Fibroblast of lung (primary cell): ENCODE data around the gene EWSR1. TPM values are rescaled to one million over a fixed set of nuclear protein-coding genes. Genes with fewer than 3 reads are reported as not detected.

Experiments used
- DNase-seq, 2 donors: peaks; one replicate each; pipeline versions ENCODE4 v3.0.0 to v3.0.0-alpha.2; 2010; ENCODE audit warnings: low read depth in 2 of 2
- H2AFZ ChIP-seq: 2 replicates; pipeline ENCODE4 v1.5.1; 2012; ENCODE audit warnings: low read length, control low read depth, inconsistent platforms
- H3K27ac ChIP-seq: 2 replicates; pipeline ENCODE4 v1.5.1; 2011; ENCODE audit warnings: low read length, control low read depth; ENCODE audit not compliant: insufficient read depth
- H3K27me3 ChIP-seq: 2 replicates; pipeline ENCODE4 v1.5.1; 2011; ENCODE audit warnings: mild to moderate bottlenecking, low read length; ENCODE audit not compliant: control insufficient read depth, insufficient read depth
- H3K36me3 ChIP-seq: 2 replicates; pipeline ENCODE4 v1.5.1; 2011; ENCODE audit warnings: low read length; ENCODE audit not compliant: control insufficient read depth, insufficient read depth
- H3K4me1 ChIP-seq: 2 replicates; pipeline ENCODE4 v1.5.1; 2011; ENCODE audit warnings: low read length; ENCODE audit not compliant: control insufficient read depth, insufficient read depth; ENCODE audit errors: extremely low read depth
- H3K4me2 ChIP-seq: 2 replicates; pipeline ENCODE4 v1.5.1; 2011; ENCODE audit warnings: low read length, control low read depth; ENCODE audit not compliant: insufficient read depth; ENCODE audit errors: extremely low read depth
- H3K4me3 ChIP-seq, 4 experiments: fragments of 200-600 bp in 1 of 4; sonication (generic) in 1 of 4; replicated peaks in 1 of 4; 2 replicates each; pipeline ENCODE4 v1.5.1; 2011 to 2016; ENCODE audit warnings: low read length in 4 of 4, low read depth in 3 of 4, mild to moderate bottlenecking in 3 of 4, control low read depth in 2 of 4, inconsistent platforms in 1 of 4, mixed read lengths in 1 of 4; ENCODE audit not compliant: insufficient read depth in 1 of 4; ENCODE audit errors: control extremely low read depth in 1 of 4
- H3K79me2 ChIP-seq: 2 replicates; pipeline ENCODE4 v1.5.1; 2012; ENCODE audit warnings: mild to moderate bottlenecking, low read length, inconsistent platforms; ENCODE audit not compliant: control insufficient read depth, insufficient read depth
- H3K9ac ChIP-seq: 2 replicates; pipeline ENCODE4 v1.5.1; 2011; ENCODE audit warnings: mild to moderate bottlenecking, low read length, control low read depth; ENCODE audit not compliant: insufficient read depth
- H3K9me3 ChIP-seq: 2 replicates; pipeline ENCODE4 v1.5.1; 2012; ENCODE audit warnings: low read depth, low read length; ENCODE audit not compliant: control insufficient read depth, insufficient read depth
- H4K20me1 ChIP-seq: 2 replicates; pipeline ENCODE4 v1.5.1; 2011; ENCODE audit warnings: low read length; ENCODE audit not compliant: control insufficient read depth, insufficient read depth; ENCODE audit errors: extremely low read depth
- CTCF ChIP-seq, 2 donors: IDR thresholded peaks in 1 of 2; conservative IDR thresholded peaks in 1 of 2; 1 replicate in 1 of 2; 2 replicates in 1 of 2; pipeline ENCODE4 v1.5.1; 2011 to 2012; ENCODE audit warnings: low read length in 2 of 2, control low read depth in 1 of 2, inconsistent platforms in 1 of 2, low read depth in 1 of 2, mild to moderate bottlenecking in 1 of 2
- EZH2 ChIP-seq: IDR thresholded peaks from 2 replicates; pipeline ENCODE4 v1.5.1; 2012; ENCODE audit warnings: low read length, control low read depth, mild to moderate bottlenecking; ENCODE audit errors: missing control alignments
- polyA plus RNA-seq, 2 donors: library from polyadenylated mRNA; depleted of rRNA in 1 of 2; stranded (reverse) in 1 of 2; unstranded in 1 of 2; fragments of >200 nt; gene quantifications; 2 replicates each; pipeline ENCODE4 v1.2.1, GENCODE V29; 2011 to 2012; ENCODE audit warnings: missing spikeins in 1 of 2
- total RNA-seq: library from RNA; depleted of rRNA; stranded (reverse); fragments of >200 nt; gene quantifications from 2 replicates; pipeline ENCODE4 v1.2.1, GENCODE V29; 2014

EWSR1 gene
- total and polyA plus RNA-seq, 2 donors (not counting 1 experiment from before 2014, with no cell fraction given): 150 to 172 TPM

GRCh38 chr22:29251265-29251664, 16.8 kb upstream of the EWSR1 start:
- no peak overlapping the region for H3K27ac ChIP-seq
- H3K4me3 ChIP-seq: no peak overlapping the region
- no peaks in the 10 kb centered on the region for H3K36me3 ChIP-seq
- no peaks in the 10 kb centered on the region for H3K4me1 ChIP-seq
- DNase-seq: no peak
- TF ChIP-seq EZH2 (no peak), CTCF (conservative IDR thresholded peaks at IDR 0.05 in 1 of 2, IDR thresholded peaks at IDR 0.05 in 1 of 2; ENCODE audit: low read depth in 1 of 2, low read length in 2 of 2) (no peak)
- no peak overlapping the region for H3K4me2 ChIP-seq
- no peaks in the 10 kb centered on the region for H3K27me3 ChIP-seq
- no peak overlapping the region for H2AFZ ChIP-seq
- H3K79me2 ChIP-seq: no peaks in the 10 kb centered on the region
- H3K9ac ChIP-seq: no peak overlapping the region
- H3K9me3 ChIP-seq: no peaks in the 10 kb centered on the region
- H4K20me1 ChIP-seq: no peaks in the 10 kb centered on the region

- Histone ChIP-seq H3K27me3 (no peaks in the 10 kb centered on the region), H3K4me3 (no peak overlapping the region), H2AFZ (no peak overlapping the region), H3K36me3 (no peaks in the 10 kb centered on the region), H3K4me1 (no peaks in the 10 kb centered on the region), H3K79me2 (no peaks in the 10 kb centered on the region), H3K27ac (no peak overlapping the region), H3K4me2 (no peak overlapping the region), H4K20me1 (no peaks in the 10 kb centered on the region), H3K9ac (no peak overlapping the region), H3K9me3 (no peaks in the 10 kb centered on the region)
- no peak for DNase-seq
- no peak for TF ChIP-seq EZH2
Measured at GRCh38 chr22:29251981-29252911, 15.8 kb upstream of the EWSR1 start.

- no peaks in the 10 kb centered on the region for H3K4me1 ChIP-seq
- H4K20me1 ChIP-seq: no peaks in the 10 kb centered on the region
- H3K27me3 ChIP-seq: no peaks in the 10 kb centered on the region
- no peak overlapping the region for H3K4me3 ChIP-seq
- no peak for TF ChIP-seq EZH2
- TF ChIP-seq CTCF (conservative IDR thresholded peaks at IDR 0.05 in 1 of 2, IDR thresholded peaks at IDR 0.05 in 1 of 2; ENCODE audit: low read depth in 1 of 2, low read length in 2 of 2): no peak
- no peak for DNase-seq
- H3K9me3 ChIP-seq: no peaks in the 10 kb centered on the region
- no peaks in the 10 kb centered on the region for H3K36me3 ChIP-seq
- H3K27ac ChIP-seq: no peak overlapping the region
- H2AFZ ChIP-seq: no peak overlapping the region
- H3K4me2 ChIP-seq: no peak overlapping the region
- H3K79me2 ChIP-seq: no peaks in the 10 kb centered on the region
- no peak overlapping the region for H3K9ac ChIP-seq
Measured at GRCh38 chr22:29253561-29254285, 14.3 kb upstream of the EWSR1 start.
